CD4-positive, alpha-beta T cell treated with Interleukin-6 at 100 ng/mL for 8 hours (primary cell): Measurements from ENCODE around the gene FTCDNL1.

ENCODE experiments used
- DNase-seq: peaks from one replicate; pipeline ENCODE4 v3.0.0-alpha.2; 2020; ENCODE audit warnings: mixed read lengths, low spot score

FTCDNL1 gene

GRCh38 chr2:199842631-199843395 is 8.2 kb downstream of the FTCDNL1 start:
- no peak for DNase-seq

- DNase-seq = no peak
Observed at GRCh38 chr2:199841409-199841808, 9.6 kb downstream of the FTCDNL1 start.

DNA sequence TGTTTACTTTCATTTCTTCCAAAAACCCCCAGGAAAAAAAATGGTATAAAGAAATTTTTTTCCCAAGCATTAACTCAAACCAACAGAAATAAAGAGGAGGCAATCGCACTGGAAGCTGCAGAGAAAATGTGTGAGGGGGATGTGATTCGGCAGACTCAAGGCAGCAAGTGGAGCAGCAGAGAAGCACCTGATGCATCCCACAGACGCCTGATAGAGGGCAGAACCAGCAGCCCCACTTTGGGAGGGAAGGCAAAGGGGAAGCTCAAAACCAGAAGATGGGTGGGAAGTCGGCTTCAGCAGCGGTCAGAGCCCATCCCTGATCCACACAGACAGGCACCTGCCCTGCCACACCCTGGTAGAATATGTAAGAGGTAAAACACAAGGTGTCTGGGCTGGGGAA is 12.6 kb downstream of the FTCDNL1 start:
- DNase-seq = no peak

DNA sequence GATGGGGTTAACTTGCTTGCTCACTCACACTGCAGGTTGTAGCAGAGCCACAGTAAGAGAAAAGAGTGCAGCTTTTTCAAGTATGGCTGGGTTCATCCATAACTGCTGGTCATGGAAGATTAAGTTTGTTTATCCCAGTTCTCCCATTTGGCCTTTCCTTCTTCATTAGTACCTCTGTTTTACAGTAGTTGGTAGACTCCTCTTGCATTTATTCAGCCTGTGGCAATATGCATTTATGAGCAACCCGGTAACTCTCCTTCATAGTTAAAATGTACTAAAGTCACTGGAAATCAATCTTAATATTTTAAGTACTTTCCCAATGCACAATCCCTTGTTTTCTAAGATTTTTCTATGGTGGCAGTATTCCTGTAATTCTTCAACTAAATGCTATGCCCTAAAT is 14.0 kb downstream of the FTCDNL1 start:
- no peak for DNase-seq

GRCh38 chr2:199833525-199833924 is 17.5 kb downstream of the FTCDNL1 start:
- no peak for DNase-seq

GRCh38 chr2:199830531-199830930 is 20.5 kb downstream of the FTCDNL1 start:
- DNase-seq = no peak

DNA sequence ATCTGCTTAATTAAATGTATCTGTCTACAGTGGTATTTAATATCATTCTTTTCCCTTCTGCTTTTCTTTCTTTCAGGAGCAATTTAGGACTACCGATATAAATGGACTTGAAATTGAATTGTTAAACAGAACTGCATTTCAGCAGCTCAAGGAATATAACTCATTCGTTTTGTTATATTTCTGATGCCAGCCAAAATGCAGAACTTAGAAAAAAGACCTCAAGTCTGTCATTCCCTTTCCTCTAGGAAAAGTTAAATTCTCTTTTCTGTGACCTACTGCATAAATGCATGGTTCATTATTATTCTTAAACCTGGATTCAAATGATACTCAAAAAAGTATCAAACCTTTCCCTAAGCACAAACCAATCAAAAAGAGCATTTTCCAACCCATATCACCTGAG is 21.4 kb downstream of the FTCDNL1 start:
- no peak for DNase-seq

GRCh38 chr2:199819746-199820145 is 31.2 kb downstream of the FTCDNL1 start:
- DNase-seq = no peak

- DNase-seq = no peak
Observed at GRCh38 chr2:199818754-199819153, 32.2 kb downstream of the FTCDNL1 start.

DNA sequence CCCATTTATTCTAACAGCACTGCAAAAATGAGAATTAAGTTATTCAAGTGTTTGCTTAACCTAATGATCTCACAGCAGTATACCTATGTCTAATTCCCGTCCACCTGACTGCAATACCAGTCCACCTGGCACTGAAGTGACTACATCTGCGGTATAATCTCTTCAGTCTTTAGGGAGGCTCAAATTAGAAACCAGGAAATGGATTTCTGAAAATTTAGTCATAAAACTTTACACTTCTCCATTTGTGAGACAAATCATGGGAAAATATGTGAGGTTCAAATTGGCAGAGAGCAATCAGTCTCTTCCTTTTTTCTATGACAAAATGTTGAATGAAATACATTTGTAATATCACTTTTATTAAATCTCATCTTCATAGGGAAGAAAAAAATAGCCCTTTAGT is 33.0 kb downstream of the FTCDNL1 start:
- DNase-seq = no peak

GRCh38 chr2:199814817-199815211 is 36.2 kb downstream of the FTCDNL1 start:
- no peak for DNase-seq

- no peak for DNase-seq
Observed at GRCh38 chr2:199814101-199814816, 36.7 kb downstream of the FTCDNL1 start.

- no peak for DNase-seq
Observed at GRCh38 chr2:199812493-199812892, 38.5 kb downstream of the FTCDNL1 start.

DNA sequence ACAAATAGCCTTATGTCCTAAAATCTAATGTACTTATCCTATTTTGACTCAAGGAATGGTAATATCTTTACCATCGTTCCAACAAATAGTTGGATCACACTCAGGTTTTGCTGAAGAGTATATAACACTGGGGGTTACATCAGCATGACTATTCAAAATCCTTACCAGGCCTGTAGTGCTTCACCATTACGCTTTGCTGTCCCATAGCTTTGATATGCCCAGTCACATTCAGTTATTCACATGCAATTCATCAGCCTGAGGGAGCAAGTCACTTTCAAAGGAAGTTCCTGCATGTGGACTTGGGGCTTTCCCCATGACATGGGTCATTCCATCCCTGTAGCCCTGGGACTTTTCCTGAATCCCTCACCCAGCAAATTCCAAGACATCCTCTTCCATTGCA is 39.6 kb downstream of the FTCDNL1 start:
- DNase-seq = no peak

DNA sequence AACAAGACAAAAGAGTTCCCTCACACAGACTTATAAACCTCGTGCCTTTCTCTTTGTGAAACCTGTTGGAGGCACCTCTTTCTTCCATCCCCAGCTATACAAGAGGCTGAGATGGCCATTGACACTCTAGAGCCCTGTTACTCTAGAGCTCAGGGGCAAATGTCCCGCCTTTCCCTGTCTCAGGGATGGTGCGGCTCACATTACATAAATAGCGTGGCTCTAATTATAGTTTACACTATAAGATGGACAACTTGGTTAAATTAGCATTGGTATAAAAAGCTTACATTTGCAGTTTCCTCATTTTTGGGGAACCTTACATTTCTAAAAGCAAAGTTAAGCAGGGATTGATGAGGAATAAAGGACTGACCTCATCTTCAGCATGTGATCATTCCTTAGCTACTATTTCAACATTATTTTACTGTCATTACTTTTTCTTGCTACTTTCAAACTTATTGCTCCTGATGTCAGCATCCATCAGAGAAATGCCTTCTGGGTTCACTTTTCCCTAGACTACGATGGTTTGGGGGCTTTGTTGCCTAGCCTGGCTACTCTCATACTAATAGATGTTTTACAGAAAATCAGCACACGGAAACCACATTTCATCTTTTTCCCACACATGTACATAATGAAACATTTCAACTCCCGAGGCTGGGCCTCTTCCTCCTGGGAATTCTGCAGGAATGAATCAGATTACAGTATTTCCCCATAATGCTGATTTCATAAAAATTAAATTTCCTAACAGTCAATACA is 40.4 kb downstream of the FTCDNL1 start:
- no peak for DNase-seq

DNA sequence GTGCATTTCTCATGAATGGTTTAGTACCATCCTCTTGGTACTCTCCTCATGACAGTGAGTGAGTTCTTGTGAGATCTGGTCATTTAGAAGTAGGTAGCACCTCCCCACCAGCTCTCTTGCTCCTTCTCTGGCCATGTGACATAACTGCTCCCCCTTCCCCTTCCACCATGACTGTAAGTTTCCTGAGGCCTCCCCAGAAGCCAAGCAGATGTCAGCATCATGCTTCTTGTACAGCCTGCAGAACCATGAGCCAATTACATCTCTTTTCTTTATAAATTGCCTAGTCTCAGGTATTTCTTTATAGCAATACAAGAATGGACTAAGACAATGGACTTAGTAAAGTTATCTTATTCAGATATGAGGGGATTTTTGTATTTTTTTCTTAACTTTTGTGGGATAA is 43.0 kb downstream of the FTCDNL1 start:
- no peak for DNase-seq

- no peak for DNase-seq
Observed at GRCh38 chr2:199806179-199806578, 44.8 kb downstream of the FTCDNL1 start.

DNA sequence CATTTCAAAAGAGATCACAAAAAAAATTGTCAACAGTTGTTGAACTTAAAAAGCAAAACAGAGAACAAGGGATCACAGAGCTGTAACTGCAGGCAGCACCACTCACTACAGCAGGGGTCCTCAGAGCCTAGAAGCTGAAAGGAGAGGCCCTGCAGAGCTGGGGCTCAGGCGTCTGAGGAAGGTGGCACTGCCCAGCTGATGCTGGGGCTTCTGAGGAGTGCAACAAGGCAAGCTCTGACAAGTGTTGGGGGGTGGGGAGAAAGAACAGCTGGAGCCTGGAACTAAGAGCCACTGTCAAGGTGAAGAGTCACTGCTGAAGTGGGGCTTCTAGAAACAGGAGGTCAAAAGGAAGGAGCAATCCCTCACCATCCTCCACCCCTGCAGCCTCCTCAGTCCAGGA is 46.2 kb downstream of the FTCDNL1 start:
- DNase-seq = no peak

- DNase-seq = no peak
Observed at GRCh38 chr2:199798831-199799580, 52.0 kb downstream of the FTCDNL1 start.

GRCh38 chr2:199797431-199798403 is 53.3 kb downstream of the FTCDNL1 start:
- DNase-seq = no peak

DNA sequence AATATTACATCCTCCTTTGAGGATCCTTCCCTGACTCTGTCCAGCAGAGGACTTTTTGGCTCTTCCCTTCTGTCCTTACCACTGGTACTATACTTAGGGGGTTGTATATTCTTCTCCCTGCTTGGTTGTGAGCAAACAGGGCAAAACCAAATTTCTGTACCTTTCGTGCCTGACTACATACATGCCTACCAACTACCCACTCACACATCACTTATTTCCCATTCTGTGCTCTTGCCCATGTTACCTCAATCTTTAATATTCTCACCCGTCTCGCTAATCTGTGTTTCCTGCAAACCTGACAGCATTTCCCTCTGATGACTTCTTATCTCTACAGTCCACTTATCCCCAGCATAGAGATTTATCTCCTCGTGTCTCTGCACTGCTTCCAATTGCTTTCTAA is 58.6 kb downstream of the FTCDNL1 start:
- no peak for DNase-seq
